OCI-LY3 (cell line): Measurements from ENCODE around the gene PES1.
A peak's percentile ranks its signal among the peaks of the same experiment; 100 is the strongest.

Source experiments
- H2AFZ ChIP-seq: fragments of 200-600, 300-600 bp; shearing (Covaris generic); 2 replicates; pipeline ENCODE4 v1.6.0; 2014; ENCODE audit warnings: antibody characterized with exemption, low read depth, low read length
- H3K27ac ChIP-seq: fragments of 200-600, 300-600 bp; sonication (generic); 2 replicates; pipeline ENCODE4 v1.5.1; 2014; ENCODE audit warnings: mild to moderate bottlenecking, low read length, moderate library complexity, mixed read lengths
- H3K27me3 ChIP-seq: fragments of 200-600, 300-600 bp; sonication (generic); 2 replicates; pipeline ENCODE4 v1.6.1; 2014; ENCODE audit warnings: low read depth, low read length, mixed read lengths
- H3K36me3 ChIP-seq: fragments of 200-600, 300-600 bp; sonication (generic); replicated peaks from 2 replicates; pipeline ENCODE3; 2014; ENCODE audit warnings: low read depth, low read length, mixed read lengths
- H3K4me1 ChIP-seq: fragments of 300-600, 200-600 bp; sonication (generic); 2 replicates; pipeline ENCODE4 v1.6.1; 2014; ENCODE audit warnings: low read length, mixed read lengths
- H3K4me2 ChIP-seq: fragments of 200-600, 300-600 bp; sonication (generic); 2 replicates; pipeline ENCODE4 v1.6.1; 2014; ENCODE audit warnings: low read length, mixed read lengths
- H3K4me3 ChIP-seq: fragments of 300-600, 200-600 bp; sonication (generic); 2 replicates; pipeline ENCODE4 v1.5.1; 2014; ENCODE audit warnings: antibody characterized with exemption, mild to moderate bottlenecking, low read length, moderate library complexity
- H3K79me2 ChIP-seq: fragments of 300-600, 200-600 bp; shearing (Covaris generic); 2 replicates; pipeline ENCODE4 v1.6.1; 2014; ENCODE audit warnings: mild to moderate bottlenecking, low read length, mixed read lengths
- H3K9ac ChIP-seq: fragments of 300-600, 200-600 bp; shearing (Covaris generic); 2 replicates; pipeline ENCODE4 v1.6.0; 2014; ENCODE audit warnings: mild to moderate bottlenecking, low read length, moderate library complexity
- H3K9me3 ChIP-seq: fragments of 200-600, 300-600 bp; shearing (Covaris generic); 2 replicates; pipeline ENCODE4 v1.6.1; 2014; ENCODE audit warnings: low read length, mixed read lengths; ENCODE audit not compliant: insufficient read depth
- H4K20me1 ChIP-seq: fragments of 200-600, 300-600 bp; sonication (generic); 2 replicates; pipeline ENCODE4 v1.6.1; 2016; ENCODE audit warnings: low read length, mixed read lengths; ENCODE audit not compliant: insufficient read depth
- CTCF ChIP-seq: fragments of 200-600, 300-600 bp; sonication (generic); IDR thresholded peaks from 2 replicates; pipeline ENCODE4 v1.5.1; 2014; ENCODE audit warnings: antibody characterized with exemption, low read length, low read depth
- EZH2phosphoT487 ChIP-seq: fragments of 200-600 bp; shearing (Covaris generic); IDR thresholded peaks from 2 replicates; pipeline ENCODE4 v1.6.1; 2018; ENCODE audit warnings: antibody characterized with exemption, mixed run types, low read depth

PES1 gene

GRCh38 chr22:30591588-30592359 lies at the start of gene PES1:
Gene PES1, minus strand, starts transcription at chr22:30591910. Its CDS starts 77 bp downstream, at chr22:30591833.
- Histone ChIP-seq H4K20me1 (peaks cover 16% of the 10 kb centered on the region), H3K27me3 (peaks cover 13% of the 10 kb centered on the region), H3K79me2 (peaks cover 32% of the 10 kb centered on the region), H3K4me1 (peaks cover 11% of the 10 kb centered on the region), H3K4me3 (peak within 1 kb of the TSS; percentile 91), H3K9ac (peak within 1 kb of the TSS; percentile 90), H3K36me3 (peaks cover 21% of the 10 kb centered on the region), H3K4me2 (peak within 1 kb of the TSS; percentile 86), H2AFZ (peak within 1 kb of the TSS; percentile 72), H3K9me3 (no peaks in the 10 kb centered on the region), H3K27ac (peak within 1 kb of the TSS; percentile 71)
- no peak for TF ChIP-seq EZH2phosphoT487
- no peak for TF ChIP-seq CTCF

- Histone ChIP-seq H3K4me1 (peaks cover 11% of the 10 kb centered on the region; the same call in 1 of the 2 replicates), H3K4me2 (no peak overlapping the region), H3K79me2 (no peaks in the 10 kb centered on the region), H4K20me1 (no peaks in the 10 kb centered on the region), H3K9ac (no peak overlapping the region), H3K36me3 (no peaks in the 10 kb centered on the region), H3K27ac (no peak overlapping the region), H2AFZ (no peak overlapping the region), H3K9me3 (no peaks in the 10 kb centered on the region), H3K4me3 (no peak overlapping the region), H3K27me3 (no peaks in the 10 kb centered on the region)
- TF ChIP-seq EZH2phosphoT487 = no peak
These were observed 49.2 kb upstream of the PES1 start for GRCh38 chr22:30640839-30641430.

- Histone ChIP-seq H3K4me2 (no peak overlapping the region), H3K27ac (no peak overlapping the region), H3K9me3 (no peaks in the 10 kb centered on the region), H3K79me2 (no peaks in the 10 kb centered on the region), H3K4me1 (peaks cover 11% of the 10 kb centered on the region; the same call in 1 of the 2 replicates), H3K4me3 (no peak overlapping the region), H4K20me1 (no peaks in the 10 kb centered on the region), H3K9ac (no peak overlapping the region), H2AFZ (no peak overlapping the region), H3K27me3 (no peaks in the 10 kb centered on the region), H3K36me3 (no peaks in the 10 kb centered on the region)
- TF ChIP-seq CTCF (no peak), EZH2phosphoT487 (no peak)
These were observed 48.7 kb upstream of the PES1 start for GRCh38 chr22:30640361-30640760.

GRCh38 chr22:30637701-30638114 lies 46.0 kb upstream of the PES1 start:
- H4K20me1 ChIP-seq = no peaks in the 10 kb centered on the region
- H3K4me3 ChIP-seq = no peak overlapping the region
- no peaks in the 10 kb centered on the region for H3K36me3 ChIP-seq
- H3K27me3 ChIP-seq = no peaks in the 10 kb centered on the region
- H2AFZ ChIP-seq = no peak overlapping the region
- no peak overlapping the region for H3K27ac ChIP-seq
- H3K4me1 ChIP-seq = peaks cover 13% of the 10 kb centered on the region; the same call in 1 of the 2 replicates
- no peak for TF ChIP-seq CTCF
- TF ChIP-seq EZH2phosphoT487 = no peak
- H3K79me2 ChIP-seq = no peaks in the 10 kb centered on the region
- H3K9me3 ChIP-seq = no peaks in the 10 kb centered on the region
- H3K9ac ChIP-seq = no peak overlapping the region
- H3K4me2 ChIP-seq = no peak overlapping the region
